BJ (cell line): ENCODE measurements around the gene SKA1. TPM values are rescaled to one million over a fixed set of nuclear protein-coding genes. Genes with fewer than 3 reads are reported as not detected.

Experiments
- CTCF ChIA-PET: fragments of 350-600 bp; formaldehyde crosslinking; extraction: SDS; loops from one replicate; lab custom pipeline; 2021; ENCODE audit warnings: antibody characterized with exemption, inconsistent platforms; lab: Yijun Ruan, JAX
- POLR2A ChIA-PET: fragments of 300-600 bp; sonication (Branson Sonifier 250); formaldehyde crosslinking; extraction: SDS; loops from one replicate; lab custom pipeline; 2021; ENCODE audit warnings: antibody characterized with exemption; lab: Charles Lee
- DNase-seq: peaks from one replicate; pipeline ENCODE4 v3.0.0-alpha.2; 2011; ENCODE audit warnings: low read depth
- H3K27me3 ChIP-seq: 2 replicates; pipeline ENCODE4 v1.6.0; 2011; ENCODE audit warnings: low read length; ENCODE audit not compliant: control insufficient read depth, insufficient read depth
- H3K36me3 ChIP-seq: 2 replicates; pipeline ENCODE4 v1.5.1; 2011; ENCODE audit warnings: low read length; ENCODE audit not compliant: control insufficient read depth, insufficient read depth
- H3K4me3 ChIP-seq: 2 replicates; pipeline ENCODE4 v1.5.1; 2011; ENCODE audit warnings: low read depth, mild to moderate bottlenecking, control low read depth, low read length
- CTCF ChIP-seq: IDR thresholded peaks from 2 replicates; pipeline ENCODE4 v1.5.1; 2011; ENCODE audit warnings: low read depth, mild to moderate bottlenecking, control low read depth, inconsistent platforms, low read length, moderate library complexity; ENCODE audit not compliant: insufficient read depth
- polyA plus RNA-seq: library from polyadenylated mRNA; depleted of rRNA; stranded (reverse); fragments of >200 nt; gene quantifications from 2 replicates; pipeline ENCODE4 v1.2.3, GENCODE V29; 2011

The SKA1 gene
- polyA plus RNA-seq, 1 experiment: 6.2 TPM

GRCh38 chr18:50338122-50338521, 36.7 kb upstream of the SKA1 start:
- Histone ChIP-seq H3K4me3 (no peak overlapping the region), H3K27me3 (no peaks in the 10 kb centered on the region), H3K36me3 (no peaks in the 10 kb centered on the region)
- CTCF ChIA-PET: no interaction called here
- no peak for DNase-seq
- no peak for TF ChIP-seq CTCF
- POLR2A ChIA-PET: no interaction called here

GRCh38 chr18:50338715-50339114, 36.1 kb upstream of the SKA1 start:
- DNase-seq: no peak
- Histone ChIP-seq H3K27me3 (no peaks in the 10 kb centered on the region), H3K4me3 (no peak overlapping the region), H3K36me3 (no peaks in the 10 kb centered on the region)
- no peak for TF ChIP-seq CTCF
- ChIA-PET CTCF (no interaction called here), POLR2A (no interaction called here)

- CTCF ChIA-PET: no interaction called here
- Histone ChIP-seq H3K4me3 (no peak overlapping the region), H3K36me3 (no peaks in the 10 kb centered on the region), H3K27me3 (no peaks in the 10 kb centered on the region)
- POLR2A ChIA-PET: no interaction called here
- no peak for TF ChIP-seq CTCF
- DNase-seq: no peak
Measured at GRCh38 chr18:50340078-50340477, 34.8 kb upstream of the SKA1 start.

GRCh38 chr18:50341443-50341842, 33.4 kb upstream of the SKA1 start:
- TF ChIP-seq CTCF: no peak
- ChIA-PET CTCF (no interaction called here), POLR2A (no interaction called here)
- DNase-seq: no peak
- H3K27me3 ChIP-seq: no peaks in the 10 kb centered on the region
- no peaks in the 10 kb centered on the region for H3K36me3 ChIP-seq
- no peak overlapping the region for H3K4me3 ChIP-seq

- Histone ChIP-seq H3K36me3 (no peaks in the 10 kb centered on the region), H3K4me3 (no peak overlapping the region), H3K27me3 (no peaks in the 10 kb centered on the region; the same call in 1 of the 2 replicates)
- no peak for TF ChIP-seq CTCF
- CTCF ChIA-PET: interaction anchor here (0.6 kb wide), 1 partner anchor 84 kb away, joined by 3 read pairs; no protein-coding TSS in a partner anchor
- no peak for DNase-seq
- POLR2A ChIA-PET: no interaction called here
Measured at GRCh38 chr18:50350699-50351098, 24.1 kb upstream of the SKA1 start.
